H9 (cell line): ENCODE measurements around the gene UBR2. TPM values are rescaled to one million over a fixed set of nuclear protein-coding genes. Genes with fewer than 3 reads are reported as not detected.

Experiments
- DNase-seq: peaks from one replicate; pipeline ENCODE4 v3.0.0-alpha.2; 2017
- H2AFZ ChIP-seq: one replicate; pipeline ENCODE4 v1.6.1; 2013; ENCODE audit warnings: mild to moderate bottlenecking, low read length, control low read depth, moderate library complexity
- H2AK5ac ChIP-seq: 2 replicates; pipeline ENCODE4 v1.6.1; 2013; ENCODE audit warnings: low read length, control low read depth, mixed read lengths; ENCODE audit not compliant: insufficient read length
- H2BK120ac ChIP-seq: one replicate; pipeline ENCODE4 v1.6.1; 2013; ENCODE audit warnings: low read depth, mild to moderate bottlenecking, low read length, control low read depth, inconsistent platforms; ENCODE audit not compliant: poor library complexity, severe bottlenecking
- H2BK12ac ChIP-seq: 2 replicates; pipeline ENCODE4 v1.6.1; 2013; ENCODE audit warnings: low read length, control low read depth, mixed read lengths, low read depth; ENCODE audit not compliant: insufficient read length
- H2BK15ac ChIP-seq: 2 replicates; pipeline ENCODE4 v1.6.1; 2013; ENCODE audit warnings: low read depth, low read length, control low read depth
- H2BK20ac ChIP-seq: one replicate; pipeline ENCODE4 v1.6.1; 2013; ENCODE audit warnings: low read depth, mild to moderate bottlenecking, low read length, control low read depth, inconsistent platforms; ENCODE audit not compliant: poor library complexity, severe bottlenecking
- H2BK5ac ChIP-seq: 2 replicates; pipeline ENCODE4 v1.6.1; 2013; ENCODE audit warnings: low read length, control low read depth, mixed read lengths; ENCODE audit not compliant: insufficient read length
- H3K14ac ChIP-seq: 2 replicates; pipeline ENCODE4 v1.6.1; 2013; ENCODE audit warnings: low read length, control low read depth; ENCODE audit not compliant: insufficient read depth
- H3K18ac ChIP-seq: 2 replicates; pipeline ENCODE4 v1.6.1; 2013; ENCODE audit warnings: low read depth, mild to moderate bottlenecking, mixed read lengths, low read length, control low read depth; ENCODE audit not compliant: insufficient read length
- H3K23ac ChIP-seq: 2 replicates; pipeline ENCODE4 v1.6.1; 2013; ENCODE audit warnings: low read length, control low read depth, mixed read lengths, low read depth; ENCODE audit not compliant: insufficient read length
- H3K23me2 ChIP-seq: 2 replicates; pipeline ENCODE4 v1.6.1; 2013; ENCODE audit warnings: low read depth, mild to moderate bottlenecking, mixed read lengths, low read length, control low read depth; ENCODE audit not compliant: insufficient read length, poor library complexity, severe bottlenecking
- H3K27ac ChIP-seq: 2 replicates; pipeline ENCODE4 v1.5.1; 2013; ENCODE audit warnings: low read length, control low read depth, mixed read lengths, low read depth; ENCODE audit not compliant: insufficient read length
- H3K27me3 ChIP-seq: 2 replicates; pipeline ENCODE4 v1.6.1; 2013; ENCODE audit warnings: low read length, control low read depth, inconsistent platforms; ENCODE audit not compliant: insufficient read depth
- H3K4ac ChIP-seq: 2 replicates; pipeline ENCODE4 v1.6.1; 2013; ENCODE audit warnings: low read depth, mild to moderate bottlenecking, control low read depth, inconsistent platforms, low read length, moderate library complexity
- H3K4me1 ChIP-seq: 2 replicates; pipeline ENCODE4 v1.6.1; 2013; ENCODE audit warnings: low read length, control low read depth, inconsistent platforms; ENCODE audit not compliant: insufficient read depth
- H3K4me2 ChIP-seq: 2 replicates; pipeline ENCODE4 v1.6.1; 2013; ENCODE audit warnings: low read length, control low read depth, mixed read lengths; ENCODE audit not compliant: insufficient read length, insufficient read depth
- H3K56ac ChIP-seq: 2 replicates; pipeline ENCODE4 v1.6.1; 2013; ENCODE audit warnings: low read depth, mild to moderate bottlenecking, mixed read lengths, low read length, control low read depth; ENCODE audit not compliant: insufficient read length
- H3K79me1 ChIP-seq: 2 replicates; pipeline ENCODE4 v1.6.1; 2013; ENCODE audit warnings: low read depth, mild to moderate bottlenecking, moderate library complexity, low read length, control low read depth, inconsistent platforms; ENCODE audit not compliant: insufficient read depth, poor library complexity, severe bottlenecking
- H3K79me2 ChIP-seq: 2 replicates; pipeline ENCODE4 v1.6.1; 2013; ENCODE audit warnings: low read length, control low read depth, inconsistent platforms; ENCODE audit not compliant: insufficient read depth
- H3K9ac ChIP-seq: 2 replicates; pipeline ENCODE4 v1.6.1; 2013; ENCODE audit warnings: low read length, control low read depth, mixed read lengths; ENCODE audit not compliant: insufficient read length; ENCODE audit errors: extremely low read depth
- H3K9me3 ChIP-seq: one replicate; pipeline ENCODE4 v1.6.1; 2013; ENCODE audit warnings: low read depth, low read length, inconsistent platforms; ENCODE audit not compliant: control insufficient read depth
- H3T11ph ChIP-seq: one replicate; pipeline ENCODE4 v1.6.1; 2013; ENCODE audit warnings: mild to moderate bottlenecking, low read length, control low read depth, inconsistent platforms
- H4K20me1 ChIP-seq: one replicate; pipeline ENCODE4 v1.6.1; 2013; ENCODE audit not compliant: control insufficient read depth, insufficient read length, insufficient read depth
- H4K5ac ChIP-seq: 2 replicates; pipeline ENCODE4 v1.6.1; 2013; ENCODE audit warnings: low read depth, mild to moderate bottlenecking, mixed read lengths, low read length, control low read depth; ENCODE audit not compliant: insufficient read length
- H4K8ac ChIP-seq: replicated peaks from 2 replicates; pipeline ENCODE4 v1.6.1; 2013; ENCODE audit warnings: low read length, control low read depth, mixed read lengths, low read depth; ENCODE audit not compliant: insufficient read length
- H4K91ac ChIP-seq: 2 replicates; pipeline ENCODE4 v1.6.1; 2013; ENCODE audit warnings: low read depth, mild to moderate bottlenecking, moderate library complexity, mixed read lengths, low read length, control low read depth; ENCODE audit not compliant: insufficient read length
- H3K27ac Mint-ChIP-seq, 3 experiments: 2 replicates in 2 of 3; 3 replicates in 1 of 3; pipeline ENCODE4 v1.8.0; 2020 to 2021; ENCODE audit warnings: mixed read lengths in 3 of 3, mild to moderate bottlenecking in 1 of 3, moderate library complexity in 1 of 3
- H3K27me3 Mint-ChIP-seq: 2 replicates; pipeline ENCODE4 v1.8.0; 2021; ENCODE audit warnings: low read depth, mild to moderate bottlenecking, moderate library complexity, mixed read lengths
- H3K36me3 Mint-ChIP-seq, 3 experiments: 2 replicates in 2 of 3; 3 replicates in 1 of 3; pipeline ENCODE4 v1.8.0; 2020 to 2021; ENCODE audit warnings: low read depth in 3 of 3, mixed read lengths in 3 of 3; ENCODE audit not compliant: insufficient read depth in 1 of 3
- H3K4me1 Mint-ChIP-seq, 2 experiments: 2 replicates each; pipeline ENCODE4 v1.8.0; 2020; ENCODE audit warnings: mixed read lengths in 2 of 2
- H3K4me3 Mint-ChIP-seq, 2 experiments: 2 replicates in 1 of 2; 3 replicates in 1 of 2; pipeline ENCODE4 v1.8.0; 2020 to 2021; ENCODE audit warnings: mild to moderate bottlenecking in 2 of 2, mixed read lengths in 2 of 2, moderate library complexity in 1 of 2
- H3K9me3 Mint-ChIP-seq, 2 experiments: 2 replicates in 1 of 2; 3 replicates in 1 of 2; pipeline ENCODE4 v1.8.0; 2020; ENCODE audit warnings: mild to moderate bottlenecking in 2 of 2, mixed read lengths in 2 of 2, moderate library complexity in 1 of 2
- WGBS: extraction: QIAGEN DNeasy Blood & Tissue Kit; methylation state at CpG from one replicate; pipeline ENCODE4 v1.1.7; 2013; ENCODE audit warnings: missing lambda C conversion rate, low lambda C conversion rate, mixed read lengths; ENCODE audit not compliant: insufficient read length; ENCODE audit errors: extremely low coverage; 5-methylcytosine and 5-hydroxymethylcytosine counted together
- total RNA-seq: library from RNA; stranded (reverse); gene quantifications from 2 replicates; pipeline ENCODE4 v1.2.1, GENCODE V29; 2021
- TF ChIP-seq, protein P1 (sequence below): fragments of 200-600 bp; sonication (generic); conservative IDR thresholded peaks from 3 replicates; pipeline ENCODE4 v1.8.0; 2021; ENCODE audit warnings: antibody characterized with exemption, mild to moderate bottlenecking

Gene UBR2
- total RNA-seq, 1 experiment from 2014 or later: 18.7 TPM

DNA sequence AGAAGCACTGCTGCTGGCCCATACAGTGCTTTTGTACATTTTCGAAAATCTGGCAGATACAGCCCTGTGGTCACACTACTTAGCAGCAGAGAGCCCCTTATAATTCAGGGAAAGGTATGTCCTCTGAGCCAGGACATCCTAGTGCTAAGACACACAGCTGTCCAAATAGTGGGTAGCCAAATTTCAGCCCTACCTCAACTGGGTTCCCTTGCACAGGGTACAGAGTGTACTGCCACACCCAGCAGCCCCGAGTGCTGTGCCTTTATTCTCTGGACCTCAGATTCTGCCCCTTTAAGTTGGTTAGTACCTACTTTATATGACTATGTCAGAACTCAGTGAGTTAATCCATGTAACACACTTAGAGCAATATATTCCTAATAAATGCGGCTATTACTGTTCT is 111.0 kb downstream of the UBR2 start:
- no peaks in the 10 kb centered on the region for H3K9me3 ChIP-seq
- no peak overlapping the region for H3K27ac Mint-ChIP-seq
- H2BK20ac ChIP-seq: no peak overlapping the region
- TF ChIP-seq, protein P1, sequence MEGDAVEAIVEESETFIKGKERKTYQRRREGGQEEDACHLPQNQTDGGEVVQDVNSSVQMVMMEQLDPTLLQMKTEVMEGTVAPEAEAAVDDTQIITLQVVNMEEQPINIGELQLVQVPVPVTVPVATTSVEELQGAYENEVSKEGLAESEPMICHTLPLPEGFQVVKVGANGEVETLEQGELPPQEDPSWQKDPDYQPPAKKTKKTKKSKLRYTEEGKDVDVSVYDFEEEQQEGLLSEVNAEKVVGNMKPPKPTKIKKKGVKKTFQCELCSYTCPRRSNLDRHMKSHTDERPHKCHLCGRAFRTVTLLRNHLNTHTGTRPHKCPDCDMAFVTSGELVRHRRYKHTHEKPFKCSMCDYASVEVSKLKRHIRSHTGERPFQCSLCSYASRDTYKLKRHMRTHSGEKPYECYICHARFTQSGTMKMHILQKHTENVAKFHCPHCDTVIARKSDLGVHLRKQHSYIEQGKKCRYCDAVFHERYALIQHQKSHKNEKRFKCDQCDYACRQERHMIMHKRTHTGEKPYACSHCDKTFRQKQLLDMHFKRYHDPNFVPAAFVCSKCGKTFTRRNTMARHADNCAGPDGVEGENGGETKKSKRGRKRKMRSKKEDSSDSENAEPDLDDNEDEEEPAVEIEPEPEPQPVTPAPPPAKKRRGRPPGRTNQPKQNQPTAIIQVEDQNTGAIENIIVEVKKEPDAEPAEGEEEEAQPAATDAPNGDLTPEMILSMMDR: no peak
- no CpG with 5 or more reads among the region's 3 CpGs for WGBS
- no peak overlapping the region for H3K56ac ChIP-seq
- no peak for DNase-seq
- no peaks in the 10 kb centered on the region for H3K79me2 ChIP-seq
- no peaks in the 10 kb centered on the region for H3K27me3 Mint-ChIP-seq
- no peak overlapping the region for H2BK120ac ChIP-seq
- no peak overlapping the region for H4K5ac ChIP-seq
- no peaks in the 10 kb centered on the region for H3K9me3 Mint-ChIP-seq
- no peak overlapping the region for H2BK15ac ChIP-seq
- no peaks in the 10 kb centered on the region for H3K23me2 ChIP-seq
- H3K27ac ChIP-seq: no peak overlapping the region
- H2AK5ac ChIP-seq: no peak overlapping the region
- H3K27me3 ChIP-seq: no peaks in the 10 kb centered on the region; the same call in 1 of the 2 replicates
- H3K4me3 Mint-ChIP-seq: no peak overlapping the region
- no peaks in the 10 kb centered on the region for H3K4me1 Mint-ChIP-seq
- H3K23ac ChIP-seq: no peak overlapping the region
- no peak overlapping the region for H2BK12ac ChIP-seq
- no peak overlapping the region for H4K91ac ChIP-seq
- no peaks in the 10 kb centered on the region for H3K79me1 ChIP-seq
- no peak overlapping the region for H3K14ac ChIP-seq
- no peak overlapping the region for H3K4ac ChIP-seq
- H3T11ph ChIP-seq: no peak overlapping the region
- H4K8ac ChIP-seq: no peak overlapping the region
- H3K18ac ChIP-seq: no peak overlapping the region
- H2BK5ac ChIP-seq: no peak overlapping the region
- no peaks in the 10 kb centered on the region for H4K20me1 ChIP-seq
- peaks cover 15 to 85% (median 69%) of the 10 kb centered on the region in 3 experiments; a peak in 6 of 7 replicates for H3K36me3 Mint-ChIP-seq
- H3K4me1 ChIP-seq: no peaks in the 10 kb centered on the region
- H3K4me2 ChIP-seq: no peak overlapping the region
- H2AFZ ChIP-seq: no peak overlapping the region
- H3K9ac ChIP-seq: no peak overlapping the region
